Adrenal gland (tissue), 5 donors: Measurements from ENCODE around the gene GATC.

ENCODE experiments used
- CTCF ChIP-seq, 6 experiments: fragments of 450-650 bp in 4 of 6; fragments of 200-600 bp in 2 of 6; sonication (generic) in 1 of 6; IDR thresholded peaks; 1 replicate in 5 of 6; 2 replicates in 1 of 6; pipeline versions ENCODE4 v1.5.1 to v1.8.0; 2016 to 2021; ENCODE audit warnings: antibody characterized with exemption in 6 of 6, mild to moderate bottlenecking in 2 of 6, moderate library complexity in 1 of 6
- POLR2A ChIP-seq, 2 donors: fragments of 450-650 bp; IDR thresholded peaks; one replicate each; pipeline ENCODE4 v1.6.1; 2017; ENCODE audit warnings: antibody characterized with exemption in 2 of 2, mild to moderate bottlenecking in 2 of 2, moderate library complexity in 1 of 2
- donor health status: DM: no; HTN: no; CAD: no.

GRCh38 chr12:120462099-120462640, 15.9 kb downstream of the GATC start:
- TF ChIP-seq CTCF (IDR thresholded peaks at IDR 0.05) (no peak), POLR2A (IDR thresholded peaks at IDR 0.05) (no peak)
